GM10847 (cell line): ENCODE results near the gene AFAP1L1.

ENCODE experiments used
- POLR2A ChIP-seq: IDR thresholded peaks from 2 replicates; pipeline ENCODE4 v1.6.1; 2011; ENCODE audit not compliant: insufficient read length; ENCODE audit errors: extremely low read depth

The AFAP1L1 gene

GRCh38 chr5:149374801-149375200 lies 103.1 kb downstream of the AFAP1L1 start:
- TF ChIP-seq POLR2A, result no peak

GRCh38 chr5:149375434-149375833 lies 103.8 kb downstream of the AFAP1L1 start:
- no peak for TF ChIP-seq POLR2A

GRCh38 chr5:149376104-149376503 lies 104.4 kb downstream of the AFAP1L1 start:
- no peak for TF ChIP-seq POLR2A

GRCh38 chr5:149376711-149377447 lies 105.2 kb downstream of the AFAP1L1 start:
- no peak for TF ChIP-seq POLR2A

- no peak for TF ChIP-seq POLR2A
These were observed 106.7 kb downstream of the AFAP1L1 start for GRCh38 chr5:149378241-149378820.

- TF ChIP-seq POLR2A, result no peak
These were observed 107.6 kb downstream of the AFAP1L1 start, which contains the start of gene IL17B for GRCh38 chr5:149379177-149379761. TSS of gene IL17B (minus strand) at chr5:149379292. CDS start at chr5:149379225, 67 bp downstream.

GRCh38 chr5:149379818-149380374 lies 108.2 kb downstream of the AFAP1L1 start:
- no peak for TF ChIP-seq POLR2A

GRCh38 chr5:149380466-149381121 lies 108.9 kb downstream of the AFAP1L1 start:
- TF ChIP-seq POLR2A, result no peak

GRCh38 chr5:149381261-149381985 lies 109.8 kb downstream of the AFAP1L1 start:
- TF ChIP-seq POLR2A, result no peak

- no peak for TF ChIP-seq POLR2A
These were observed 110.3 kb downstream of the AFAP1L1 start for GRCh38 chr5:149381986-149382338.

GRCh38 chr5:149382517-149383220 lies 111.0 kb downstream of the AFAP1L1 start:
- no peak for TF ChIP-seq POLR2A

- TF ChIP-seq POLR2A, result no peak
These were observed 111.7 kb downstream of the AFAP1L1 start for GRCh38 chr5:149383399-149383798.

- no peak for TF ChIP-seq POLR2A
These were observed 114.5 kb downstream of the AFAP1L1 start for GRCh38 chr5:149386166-149386565.

- TF ChIP-seq POLR2A, result no peak
These were observed 115.5 kb downstream of the AFAP1L1 start for GRCh38 chr5:149387081-149387631.
